ENCODE results near the gene GPX7. TPM values are rescaled to one million over a fixed set of nuclear protein-coding genes. Genes with fewer than 3 reads are reported as not detected.

GPX7 gene
- total RNA-seq, 1 experiment from 2014 or later: not detected

DNA sequence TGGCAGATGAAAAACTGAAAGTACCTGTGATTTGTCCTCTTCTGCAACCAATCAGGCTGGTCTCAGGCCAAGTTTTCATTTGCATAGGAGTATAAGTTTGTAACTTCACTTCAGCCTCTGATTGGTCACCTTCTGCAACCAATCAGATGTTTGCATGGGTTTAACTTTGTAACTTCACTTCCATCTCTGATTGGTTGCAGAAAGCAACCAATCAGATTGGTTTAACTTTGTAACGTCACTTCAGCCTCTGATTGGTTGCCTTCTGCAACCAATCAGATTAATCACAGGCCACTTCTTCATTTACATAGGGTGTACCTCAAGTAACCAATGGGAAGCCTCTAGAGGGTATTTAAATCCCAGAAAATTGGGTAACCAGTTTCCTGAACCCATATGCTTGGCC is 30.4 kb upstream of the GPX7 start:
- H3F3A ChIP-seq (ENCODE audit: insufficient read depth, low read depth): peaks cover 14% of the 10 kb centered on the region; the same call in 1 of the 2 replicates
- no TSS peak for BruUV-seq (replicated peaks)
- H3K27me3 ChIP-seq (ENCODE audit: insufficient read depth, low read depth): no peaks in the 10 kb centered on the region
- no peak overlapping the region for H2AFZ ChIP-seq
- no peak overlapping the region for H3K27ac ChIP-seq
- CTCF ChIA-PET: no interaction called here
- peak in 1 of 2 experiments; percentile 46 for DNase-seq
- no peaks in the 10 kb centered on the region for H3K79me2 ChIP-seq (ENCODE audit: low read depth)
- H3K36me3 ChIP-seq (ENCODE audit: low read depth): no peaks in the 10 kb centered on the region
- no peaks in the 10 kb centered on the region for H3K9me3 ChIP-seq (ENCODE audit: insufficient read depth, low read depth)
- POLR2A ChIA-PET (ENCODE audit: unreplicated experiment): no interaction called here
- peaks cover 12% of the 10 kb centered on the region for H3K4me1 ChIP-seq (replicated peaks; ENCODE audit: insufficient read depth)
- no peak for TF ChIP-seq EZH2 (IDR thresholded peaks at IDR 0.05; ENCODE audit: low read depth)
- TF ChIP-seq, protein P1, sequence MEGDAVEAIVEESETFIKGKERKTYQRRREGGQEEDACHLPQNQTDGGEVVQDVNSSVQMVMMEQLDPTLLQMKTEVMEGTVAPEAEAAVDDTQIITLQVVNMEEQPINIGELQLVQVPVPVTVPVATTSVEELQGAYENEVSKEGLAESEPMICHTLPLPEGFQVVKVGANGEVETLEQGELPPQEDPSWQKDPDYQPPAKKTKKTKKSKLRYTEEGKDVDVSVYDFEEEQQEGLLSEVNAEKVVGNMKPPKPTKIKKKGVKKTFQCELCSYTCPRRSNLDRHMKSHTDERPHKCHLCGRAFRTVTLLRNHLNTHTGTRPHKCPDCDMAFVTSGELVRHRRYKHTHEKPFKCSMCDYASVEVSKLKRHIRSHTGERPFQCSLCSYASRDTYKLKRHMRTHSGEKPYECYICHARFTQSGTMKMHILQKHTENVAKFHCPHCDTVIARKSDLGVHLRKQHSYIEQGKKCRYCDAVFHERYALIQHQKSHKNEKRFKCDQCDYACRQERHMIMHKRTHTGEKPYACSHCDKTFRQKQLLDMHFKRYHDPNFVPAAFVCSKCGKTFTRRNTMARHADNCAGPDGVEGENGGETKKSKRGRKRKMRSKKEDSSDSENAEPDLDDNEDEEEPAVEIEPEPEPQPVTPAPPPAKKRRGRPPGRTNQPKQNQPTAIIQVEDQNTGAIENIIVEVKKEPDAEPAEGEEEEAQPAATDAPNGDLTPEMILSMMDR (conservative IDR thresholded peaks at IDR 0.05): no peak
- no peak overlapping the region for H3K4me2 ChIP-seq
- no peak overlapping the region for H3K4me3 ChIP-seq
- H3K9me2 ChIP-seq (ENCODE audit: insufficient read depth): no peaks in the 10 kb centered on the region; the same call in 1 of the 2 replicates
- H4K20me1 ChIP-seq (ENCODE audit: insufficient read depth): no peaks in the 10 kb centered on the region
- intact Hi-C loops (cut with micrococcal nuclease; ENCODE audit: unreplicated experiment): loop anchor here (5.0 kb wide), 1 partner anchor 61 kb away; the partner anchor contains the start of gene SHISAL2A

DNA sequence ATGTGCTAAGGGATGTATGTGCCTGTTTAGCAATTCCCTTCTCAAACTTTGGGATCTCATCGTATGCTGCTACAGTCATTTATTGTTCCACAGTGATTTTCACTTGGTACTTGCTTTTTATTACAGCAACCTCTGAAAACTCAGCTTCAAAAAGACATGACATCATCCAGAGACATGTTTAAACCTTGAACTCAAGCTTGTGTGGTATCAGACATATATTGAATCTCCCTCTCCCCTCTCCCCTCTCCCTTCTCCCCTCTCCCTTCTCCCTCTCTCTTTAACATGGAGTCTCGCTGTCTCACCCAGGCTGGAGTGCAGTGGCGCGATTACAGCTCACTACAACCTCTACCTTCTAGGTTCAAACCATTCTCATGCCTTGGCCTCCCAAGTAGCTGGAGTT is 29.8 kb upstream of the GPX7 start:
- H3K4me2 ChIP-seq: no peak overlapping the region
- peaks cover 14% of the 10 kb centered on the region; the same call in 1 of the 2 replicates for H3F3A ChIP-seq (ENCODE audit: insufficient read depth, low read depth)
- H4K20me1 ChIP-seq (ENCODE audit: insufficient read depth): no peaks in the 10 kb centered on the region
- intact Hi-C loops (cut with micrococcal nuclease; ENCODE audit: unreplicated experiment): loop anchor here (5.0 kb wide), 1 partner anchor 60 kb away; the partner anchor contains the start of gene SHISAL2A
- H3K9me3 ChIP-seq (ENCODE audit: insufficient read depth, low read depth): no peaks in the 10 kb centered on the region
- no peak overlapping the region for H2AFZ ChIP-seq
- POLR2A ChIA-PET (ENCODE audit: unreplicated experiment): no interaction called here
- H3K4me1 ChIP-seq (replicated peaks; ENCODE audit: insufficient read depth): peaks cover 12% of the 10 kb centered on the region
- no peaks in the 10 kb centered on the region; the same call in 1 of the 2 replicates for H3K9me2 ChIP-seq (ENCODE audit: insufficient read depth)
- H3K79me2 ChIP-seq (ENCODE audit: low read depth): no peaks in the 10 kb centered on the region
- no peaks in the 10 kb centered on the region for H3K36me3 ChIP-seq (ENCODE audit: low read depth)
- TF ChIP-seq EZH2 (IDR thresholded peaks at IDR 0.05; ENCODE audit: low read depth): no peak
- TF ChIP-seq, protein P1 (conservative IDR thresholded peaks at IDR 0.05): no peak
- CTCF ChIA-PET: no interaction called here
- no peak for DNase-seq
- H3K27me3 ChIP-seq (ENCODE audit: insufficient read depth, low read depth): no peaks in the 10 kb centered on the region
- H3K4me3 ChIP-seq: no peak overlapping the region
- BruUV-seq (replicated peaks): no TSS peak
- no peak overlapping the region for H3K27ac ChIP-seq

DNA sequence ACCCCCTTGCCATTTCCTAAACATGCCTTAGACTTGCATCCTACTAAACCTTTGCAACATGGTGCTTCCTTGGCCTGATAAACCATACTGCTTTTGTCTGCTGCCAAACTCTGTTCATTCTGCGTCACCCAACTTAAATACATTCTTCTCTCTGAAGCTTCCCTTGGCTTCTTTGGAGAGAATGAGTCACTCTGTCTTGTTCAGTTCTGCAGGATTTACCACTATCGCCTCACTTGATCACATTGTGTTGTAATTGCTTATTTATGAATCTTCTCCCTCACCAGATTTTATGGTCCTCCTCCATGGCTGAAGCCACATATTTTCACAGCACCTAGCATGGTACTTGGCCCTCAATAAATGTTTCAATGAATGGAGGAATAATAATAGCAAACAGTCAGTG is 27.6 kb upstream of the GPX7 start:
- ChIA-PET CTCF (no interaction called here), POLR2A (ENCODE audit: unreplicated experiment) (interaction anchor here (0.6 kb wide), 1 partner anchor 22 kb away, joined by 14 read pairs; the partner anchor contains the start of gene TUT4)
- H3K27ac ChIP-seq: no peak overlapping the region
- H3K4me2 ChIP-seq: 0 out of 2 replicates have a peak overlapping the region, but pooled peaks have one; percentile 9
- DNase-seq: peak; percentile 31 to 93
- peaks cover 12% of the 10 kb centered on the region for H3K4me1 ChIP-seq (replicated peaks; ENCODE audit: insufficient read depth)
- no peaks in the 10 kb centered on the region for H3K9me3 ChIP-seq (ENCODE audit: insufficient read depth, low read depth)
- no peaks in the 10 kb centered on the region; the same call in 1 of the 2 replicates for H3K9me2 ChIP-seq (ENCODE audit: insufficient read depth)
- no peaks in the 10 kb centered on the region for H3K36me3 ChIP-seq (ENCODE audit: low read depth)
- H3K4me3 ChIP-seq: no peak overlapping the region
- H3K27me3 ChIP-seq (ENCODE audit: insufficient read depth, low read depth): no peaks in the 10 kb centered on the region
- H2AFZ ChIP-seq: no peak overlapping the region
- peaks cover 14% of the 10 kb centered on the region; the same call in 1 of the 2 replicates for H3F3A ChIP-seq (ENCODE audit: insufficient read depth, low read depth)
- no peak for TF ChIP-seq EZH2 (IDR thresholded peaks at IDR 0.05; ENCODE audit: low read depth)
- TF ChIP-seq, protein P1 (conservative IDR thresholded peaks at IDR 0.05): no peak
- no peaks in the 10 kb centered on the region for H4K20me1 ChIP-seq (ENCODE audit: insufficient read depth)
- BruUV-seq (replicated peaks): no TSS peak
- H3K79me2 ChIP-seq (ENCODE audit: low read depth): no peaks in the 10 kb centered on the region
- intact Hi-C loops (cut with micrococcal nuclease; ENCODE audit: unreplicated experiment): loop anchor here (5.0 kb wide), 1 partner anchor 58 kb away; the partner anchor contains the start of gene SHISAL2A
